ENCODE data around the gene ASCC1.

The ASCC1 gene

DNA sequence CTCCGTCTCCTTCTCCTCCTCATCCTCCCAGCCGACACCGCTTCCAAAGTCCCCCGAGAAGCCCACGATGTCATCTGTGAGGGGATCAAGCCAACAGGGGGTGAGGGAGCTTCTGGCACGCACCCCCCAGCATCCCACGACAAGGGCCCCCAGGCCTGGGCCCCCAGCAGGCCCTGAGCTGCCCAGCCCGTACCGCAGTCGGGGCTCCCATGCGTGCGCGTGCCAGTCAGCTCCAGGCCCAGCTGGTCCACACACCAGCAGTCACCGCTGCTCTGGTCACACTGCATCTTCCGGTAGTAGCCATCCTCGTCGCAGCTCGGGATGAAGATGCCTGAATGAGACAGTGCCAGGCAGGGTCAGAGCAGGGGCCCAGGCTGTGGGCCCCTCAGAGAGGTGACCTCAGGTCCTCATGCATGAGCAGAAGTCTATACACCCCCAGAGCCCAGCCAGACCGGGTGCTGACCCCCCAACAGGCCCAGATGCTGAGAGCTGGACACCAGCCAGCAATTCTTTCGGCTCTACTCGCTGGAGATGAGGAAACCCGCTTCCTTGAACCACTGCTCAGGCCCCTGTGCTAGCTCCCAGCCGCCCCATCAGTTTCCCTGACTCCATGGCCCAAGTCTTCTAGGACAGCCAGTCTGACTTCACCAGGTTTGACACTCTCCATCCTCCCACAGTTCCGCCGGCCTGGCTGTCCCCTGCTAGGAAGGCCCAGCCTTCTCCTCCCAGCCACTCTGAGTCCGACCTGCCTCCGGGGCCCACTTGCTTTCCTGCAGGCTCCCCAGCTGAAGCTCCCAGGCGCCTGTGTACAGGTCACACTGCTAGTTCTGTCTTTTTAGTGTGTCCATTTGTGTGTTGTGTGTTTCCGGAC lies 153.0 kb downstream of the ASCC1 start:
- no peak for DNase-seq

GRCh38 chr10:72062382-72062781 lies 153.7 kb downstream of the ASCC1 start:
- peak; percentile 56 for DNase-seq

DNA sequence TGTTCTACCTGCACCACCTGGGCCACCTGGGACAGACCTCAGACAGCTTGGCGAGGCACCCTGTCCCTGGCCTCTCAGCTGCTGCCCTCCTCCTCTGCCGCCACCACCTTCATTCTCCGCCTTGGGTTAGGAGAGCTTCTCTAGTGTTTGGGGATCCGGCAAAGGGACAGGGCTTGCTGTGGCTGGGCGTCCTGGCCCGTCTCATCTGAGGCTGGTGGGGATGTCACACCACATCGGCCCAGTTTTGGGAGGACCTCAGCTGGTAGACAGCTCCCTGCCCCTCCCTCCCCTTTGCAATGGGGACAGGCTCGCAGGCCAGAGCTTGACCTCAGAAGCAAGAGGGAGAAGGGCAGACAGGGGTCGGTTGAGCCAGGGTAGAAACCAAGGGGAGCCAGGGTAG lies 154.1 kb downstream of the ASCC1 start:
- no peak for DNase-seq

DNA sequence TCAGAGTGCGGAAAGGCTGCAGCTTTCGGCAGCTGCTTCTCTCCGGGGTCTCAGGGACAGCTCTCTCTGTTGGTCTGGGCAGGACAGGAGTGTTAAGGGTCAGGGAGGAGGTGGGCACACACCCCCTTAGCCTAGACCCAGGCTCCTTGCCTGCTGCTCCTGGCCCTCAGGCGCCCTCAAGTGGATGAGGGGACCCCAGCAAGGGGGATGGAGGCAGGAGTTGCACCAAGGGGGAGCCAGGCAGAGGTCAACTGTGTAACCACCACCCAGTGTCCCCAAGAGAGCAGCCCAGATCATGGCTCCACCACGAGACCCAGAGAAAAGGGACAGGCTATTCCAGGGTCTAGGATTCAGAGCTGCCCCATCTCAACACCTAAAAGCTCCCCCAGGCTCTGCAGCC lies 154.6 kb downstream of the ASCC1 start:
- DNase-seq, result no peak

DNA sequence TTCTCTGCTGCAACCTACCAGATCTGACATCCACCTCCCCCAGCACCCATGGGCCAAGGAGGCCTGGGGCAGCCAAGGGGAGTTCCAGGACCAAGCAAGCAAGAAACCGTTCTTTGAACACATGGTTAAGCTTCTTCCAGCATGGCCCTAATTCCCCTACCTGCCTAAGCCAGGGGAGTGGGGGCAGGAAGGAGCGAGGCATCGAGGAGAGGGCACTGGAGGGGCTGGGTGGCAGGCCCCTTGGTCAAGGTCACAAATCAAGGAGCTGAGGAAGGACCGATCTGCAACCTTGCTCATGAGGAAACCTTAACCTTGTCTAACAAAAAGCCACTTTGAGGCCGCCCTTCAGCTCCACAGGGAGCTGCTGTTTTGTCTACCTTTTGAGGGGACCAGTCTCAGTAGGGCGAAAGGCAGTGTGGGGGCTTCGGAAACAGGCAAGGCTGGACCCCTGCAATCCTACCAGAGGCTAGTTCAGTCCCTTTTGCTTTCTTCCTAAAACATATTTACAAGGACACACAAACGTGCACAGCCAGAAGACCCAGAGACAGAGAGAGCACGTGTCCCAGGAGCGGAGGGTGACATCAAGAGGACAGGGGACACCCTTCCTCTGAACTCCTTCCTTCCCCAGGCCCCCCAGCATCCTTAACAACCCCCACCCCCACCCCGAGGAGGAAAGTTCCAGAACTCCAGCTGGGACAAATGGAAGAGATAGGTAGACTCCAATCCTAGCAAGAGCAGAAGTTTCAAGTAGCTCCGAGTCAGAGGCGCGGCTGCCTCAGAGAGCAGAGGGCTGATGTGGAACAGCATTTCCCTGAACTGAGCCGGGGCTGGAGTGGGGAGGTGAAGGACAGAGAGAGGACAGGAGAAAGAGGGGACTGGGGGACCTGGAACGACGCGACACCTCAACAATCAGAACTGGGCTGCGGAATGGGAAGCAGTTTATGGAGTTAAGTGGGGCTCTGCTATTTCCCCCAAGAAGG lies 155.9 kb downstream of the ASCC1 start:
- no peak for DNase-seq

DNA sequence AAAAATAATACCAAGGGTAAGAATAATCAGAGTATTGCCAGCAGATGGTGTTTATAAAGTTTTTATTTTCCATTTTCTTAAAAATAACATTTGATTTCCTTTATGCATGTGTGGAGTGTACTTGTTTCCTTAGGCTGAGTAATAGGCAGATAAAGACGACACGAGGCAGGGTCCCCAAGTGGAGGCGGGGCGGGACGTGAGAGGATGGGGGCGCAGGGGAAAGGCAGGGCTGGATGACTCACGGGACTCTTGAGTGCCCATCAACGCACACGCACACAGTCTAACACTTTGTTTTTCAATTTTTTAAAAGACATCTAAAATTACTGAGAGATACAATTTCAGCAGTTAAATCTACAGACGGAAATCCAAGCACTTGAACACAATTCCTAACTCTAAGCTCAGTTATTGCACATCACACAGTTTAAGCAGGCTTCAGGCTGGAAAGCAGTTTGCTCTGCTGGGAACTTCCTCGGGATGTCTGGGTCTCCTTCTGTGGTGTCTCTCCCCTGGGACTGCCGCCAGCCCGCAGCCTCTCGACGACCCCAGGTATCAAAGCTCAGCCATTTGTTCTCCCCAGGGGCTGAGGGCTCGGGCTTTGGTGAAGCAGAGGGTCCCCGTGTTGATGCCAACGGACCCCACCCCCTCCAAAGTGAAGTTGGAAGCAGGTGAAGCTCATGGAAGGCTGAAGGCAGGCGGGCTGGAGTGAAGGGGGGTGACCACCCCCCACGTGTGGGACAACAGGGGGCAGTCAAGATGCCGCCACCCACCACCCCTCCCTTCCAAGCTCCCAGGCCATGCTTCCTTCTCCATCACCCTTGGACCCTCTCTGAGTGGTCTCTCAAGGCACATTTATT lies 156.9 kb downstream of the ASCC1 start:
- DNase-seq, result no peak

DNA sequence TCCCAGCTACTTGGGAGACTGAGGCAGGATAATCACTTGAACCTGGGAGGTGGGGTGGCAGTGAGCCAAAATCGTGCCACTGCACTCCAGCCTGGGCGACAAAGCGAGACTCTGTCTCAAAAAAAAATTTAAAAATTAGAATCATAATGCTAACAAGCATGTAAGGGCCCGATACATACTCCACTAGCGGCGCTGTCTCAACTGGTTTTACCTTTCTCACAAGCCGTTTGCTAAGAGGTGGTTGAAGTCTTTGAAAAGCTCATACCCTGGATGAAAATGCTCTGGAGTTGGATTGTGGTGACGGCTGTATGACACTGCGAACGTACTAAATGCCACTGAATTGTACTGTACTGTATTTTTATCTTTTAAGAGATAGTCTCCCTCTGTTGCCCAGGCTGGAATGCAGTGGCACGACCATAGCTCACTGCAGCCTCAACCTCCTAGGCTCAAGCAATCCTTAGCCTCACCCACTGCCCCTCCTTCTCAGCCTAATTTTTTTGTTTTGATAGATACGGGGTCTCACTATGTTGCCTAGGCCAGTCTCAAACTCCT lies 157.7 kb downstream of the ASCC1 start:
- no peak for DNase-seq

GRCh38 chr10:72056932-72057751 lies 158.9 kb downstream of the ASCC1 start:
- DNase-seq, result no peak

DNA sequence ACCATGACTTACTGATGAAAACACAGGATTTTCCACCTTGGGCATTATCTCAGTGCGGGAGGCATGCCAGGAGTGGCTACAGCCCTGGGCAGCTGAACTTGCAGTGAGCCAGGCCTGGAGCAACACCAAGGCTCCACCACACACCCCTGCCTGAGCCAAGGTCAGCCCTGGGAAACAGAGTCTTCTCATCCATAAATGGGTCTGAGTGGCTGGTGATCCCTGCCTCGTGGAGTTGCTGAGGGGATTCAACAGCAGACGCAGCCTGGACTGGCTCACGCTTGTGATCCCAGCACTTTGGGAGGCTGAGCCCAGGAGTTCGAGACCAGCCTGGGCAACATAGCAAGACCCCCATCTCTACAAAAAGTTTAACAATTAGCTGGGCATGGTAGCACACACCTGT lies 160.0 kb downstream of the ASCC1 start:
- DNase-seq, result no peak

GRCh38 chr10:72053690-72054089 lies 162.4 kb downstream of the ASCC1 start:
- no peak for DNase-seq

DNA sequence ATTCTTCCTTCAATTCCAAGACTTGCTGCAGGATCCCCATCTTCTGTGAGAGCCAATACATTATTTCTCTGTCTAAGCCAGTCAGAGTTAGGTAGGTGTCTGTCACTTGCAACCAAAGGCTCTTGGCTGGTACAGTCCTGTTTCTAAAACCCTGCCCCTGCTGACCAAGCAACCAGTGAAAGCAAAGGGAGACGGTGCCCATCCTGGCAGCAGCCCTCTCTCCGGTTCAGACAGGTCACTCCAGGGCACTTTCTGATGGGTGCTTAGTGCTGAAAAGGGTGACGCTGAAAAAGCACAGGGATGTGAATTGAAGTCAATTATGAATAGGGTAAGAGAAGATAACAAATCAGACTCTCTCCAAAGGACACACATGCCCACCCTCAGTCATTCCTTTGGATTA lies 165.2 kb downstream of the ASCC1 start:
- DNase-seq, result no peak

DNA sequence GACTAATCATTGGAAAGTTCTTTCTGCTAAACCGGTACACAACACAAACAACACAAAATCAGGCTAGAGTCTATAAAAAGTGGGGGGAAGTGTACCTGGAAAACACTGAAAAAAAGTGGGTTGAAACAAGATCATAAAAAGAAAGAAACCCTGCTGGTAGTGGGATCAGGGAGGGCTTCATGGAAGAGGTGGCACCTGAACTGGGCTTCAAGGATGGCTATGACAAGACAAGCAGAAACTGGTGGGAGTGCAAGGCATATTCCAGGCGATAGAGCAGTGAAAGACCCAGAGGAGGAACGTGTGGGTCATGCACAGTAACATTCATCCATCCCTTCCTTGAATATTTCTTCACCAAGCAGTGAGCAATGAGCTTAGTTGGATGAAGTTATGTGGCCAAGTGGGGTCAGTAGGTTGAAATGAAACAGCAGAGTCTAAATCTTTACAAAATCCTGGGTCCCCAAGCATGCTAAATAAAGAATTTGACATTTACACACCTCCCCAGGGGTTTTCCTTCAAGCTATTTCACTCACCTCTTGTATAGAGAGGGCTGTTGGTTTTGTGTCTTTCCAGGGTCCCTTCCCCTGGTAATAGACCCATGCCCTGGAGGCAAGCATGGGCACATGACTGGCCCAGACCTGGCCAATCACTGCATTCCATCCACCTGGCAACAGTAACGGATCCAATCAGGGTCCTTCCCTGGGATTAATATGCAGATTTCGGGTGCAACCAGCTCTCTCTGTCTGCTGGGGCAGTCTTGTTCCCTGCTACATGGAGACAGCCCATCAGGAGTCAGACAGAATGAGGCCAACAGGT lies 165.9 kb downstream of the ASCC1 start:
- no peak for DNase-seq

GRCh38 chr10:72049472-72049871 lies 166.6 kb downstream of the ASCC1 start:
- DNase-seq, result no peak

GRCh38 chr10:72048450-72049124 lies 167.5 kb downstream of the ASCC1 start:
- peak; percentile 94 for DNase-seq

All from NCI-H1694 (cell line).